ENCODE measurements around the gene MAPK12. TPM values are rescaled to one million over a fixed set of nuclear protein-coding genes. Genes with fewer than 3 reads are reported as not detected.

Gene MAPK12
- total and polyA plus RNA-seq, 2 of the 4 experiments (the other 2 are of a cell fraction), result 41.0 to 56.3 TPM

DNA sequence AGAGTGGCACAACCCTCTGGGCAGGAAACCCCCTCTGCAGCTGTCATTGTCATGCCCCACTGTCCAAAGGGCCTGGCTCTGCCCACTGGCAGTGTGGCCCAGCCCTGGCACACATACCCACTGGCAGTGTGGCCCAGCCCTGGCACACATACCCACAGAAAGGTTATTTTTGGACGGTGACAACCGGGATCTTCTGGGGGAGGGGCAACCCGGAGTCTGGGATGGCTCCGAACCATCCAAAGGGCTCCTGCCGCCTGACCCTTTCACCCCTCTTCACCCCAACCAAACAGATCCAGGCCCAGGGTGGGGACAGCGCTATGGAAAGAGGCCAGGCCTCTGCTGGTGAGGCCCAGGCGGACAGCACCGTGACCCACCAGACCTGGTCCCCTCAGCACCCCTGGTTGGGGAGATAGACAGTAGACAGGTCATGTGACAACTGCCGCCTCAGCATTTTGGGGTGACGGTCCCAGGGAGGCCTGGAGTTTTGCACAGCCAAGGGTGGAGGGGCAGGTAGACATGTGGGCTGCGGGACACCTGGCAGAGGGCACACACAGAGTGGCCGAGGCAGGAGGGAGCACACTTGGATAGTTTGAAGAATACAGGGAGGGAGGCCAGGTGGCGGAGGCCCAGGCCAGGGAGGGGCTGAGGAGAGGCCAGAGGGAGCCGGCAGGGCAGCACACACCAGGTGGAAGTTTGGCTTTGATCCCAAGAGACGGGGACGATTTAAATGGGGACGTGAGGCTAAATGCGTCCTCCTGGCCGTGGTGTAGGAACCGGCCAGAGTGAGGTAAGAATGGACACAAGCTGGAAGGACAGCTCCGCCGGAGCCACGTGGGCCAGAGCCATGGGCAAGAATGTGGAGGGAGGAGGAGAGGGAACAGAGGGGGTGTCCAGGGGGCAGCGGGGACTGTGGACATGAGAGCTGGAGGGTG is 2.9 kb downstream of the MAPK12 start:
- Histone ChIP-seq H3K56ac (ENCODE audit: extremely low read depth, insufficient read depth, low read length) (no peak overlapping the region), H3K4me2 (ENCODE audit: low read depth, low read length) (no peak overlapping the region), H3K36me3 (ENCODE audit: control insufficient read depth, insufficient read depth, low read length) (peaks cover 31% of the 10 kb centered on the region; the same call in 1 of the 2 replicates), H2BK15ac (ENCODE audit: low read depth, low read length) (no peak overlapping the region), H3K14ac (replicated peaks; ENCODE audit: low read depth, low read length) (no peak overlapping the region), H3K27ac (ENCODE audit: insufficient read depth, low read length) (no peak overlapping the region), H3K27me3 (ENCODE audit: control insufficient read depth, insufficient read depth, low read length) (no peaks in the 10 kb centered on the region), H3K4ac (ENCODE audit: low read depth, low read length) (no peak overlapping the region), H2AK9ac (replicated peaks; ENCODE audit: low read depth, low read length, poor library complexity) (peak overlapping the region; percentile 72), H2BK20ac (ENCODE audit: low read depth, low read length) (no peak overlapping the region), H2BK120ac (ENCODE audit: low read depth, low read length) (no peak overlapping the region), H3K18ac (ENCODE audit: low read depth, low read length) (no peak overlapping the region), H3K9me3 (ENCODE audit: control insufficient read depth, insufficient read depth, low read length) (no peaks in the 10 kb centered on the region), H4K20me1 (ENCODE audit: insufficient read depth, low read length) (peaks cover 24% of the 10 kb centered on the region), H3K23ac (ENCODE audit: low read depth, low read length) (no peak overlapping the region), H4K8ac (ENCODE audit: low read depth in 2 of 2, low read length in 2 of 2) (no peak overlapping the region), H2AK5ac (ENCODE audit: low read depth, low read length) (no peak overlapping the region; the same call in 1 of the 2 replicates), H3K9me1 (ENCODE audit: insufficient read depth, low read length) (peaks cover 4% of the 10 kb centered on the region; the same call in 1 of the 2 replicates), H3K79me1 (ENCODE audit: low read depth in 1 of 2, low read length in 2 of 2) (peaks cover 9 to 43% of the 10 kb centered on the region in 2 experiments; a peak in 3 of 4 replicates), H2AFZ (replicated peaks; ENCODE audit: low read length, poor library complexity) (no peak overlapping the region), H3K4me1 (ENCODE audit: control insufficient read depth, insufficient read depth, low read length) (peaks cover 17% of the 10 kb centered on the region), H3K4me3 (ENCODE audit: insufficient read depth, low read depth, low read length) (no peak overlapping the region), H3K9ac (ENCODE audit: low read depth, low read length) (no peak overlapping the region), H2BK5ac (ENCODE audit: low read depth, low read length, poor library complexity, severe bottlenecking) (no peak overlapping the region), H4K5ac (ENCODE audit: low read depth, low read length) (no peak overlapping the region), H4K91ac (ENCODE audit: insufficient read depth, low read depth, low read length) (no peak overlapping the region)
- DNase-seq (no peak), ATAC-seq (ENCODE audit: low read depth) (no peak)
- TF ChIP-seq FOS (IDR thresholded peaks at IDR 0.05; ENCODE audit: low read depth, low read length), result no peak
- TF ChIP-seq MAFK (IDR thresholded peaks at IDR 0.05; ENCODE audit: low read depth, low read length), result peak; percentile 83
- dilution Hi-C loops (cut with HindIII; ENCODE audit: low sequenced_read_pairs, unreplicated experiment), result no loop called here
- ChIA-PET POLR2A (ENCODE audit: unreplicated experiment) (no interaction called here), CTCF (no interaction called here)
- intact Hi-C loops (cut with micrococcal nuclease), result no loop called here
- no TSS peak for BruUV-seq (replicated peaks)
- whole genome bisulfite sequencing, 2 experiments (ENCODE audit: extremely low coverage in 2 of 2, insufficient read length in 1 of 2), result 89% methylated on average over 6 of the region's 24 CpGs; no CpG with 5 or more reads in 1 of the 2 experiments
- in situ Hi-C loops (cut with MboI; ENCODE audit: low sequenced_read_pairs), result no loop called here
